Activated T-cell treated with anti-CD3 and anti-CD28 coated beads, Interleukin-2, amount 50 U/mL, for 1 hour (primary cell): ENCODE results near the gene ANKLE1.
A peak's percentile ranks its signal among the peaks of the same experiment; 100 is the strongest.
"Not testable (repeated sequence)": the region's sequence is repeated elsewhere in the genome, so short reads cannot be mapped to it uniquely, and the experiment has no call there.

Source experiments
- DNase-seq: peaks from one replicate; pipeline ENCODE4 v3.0.0-alpha.2; 2020

The ANKLE1 gene

DNA sequence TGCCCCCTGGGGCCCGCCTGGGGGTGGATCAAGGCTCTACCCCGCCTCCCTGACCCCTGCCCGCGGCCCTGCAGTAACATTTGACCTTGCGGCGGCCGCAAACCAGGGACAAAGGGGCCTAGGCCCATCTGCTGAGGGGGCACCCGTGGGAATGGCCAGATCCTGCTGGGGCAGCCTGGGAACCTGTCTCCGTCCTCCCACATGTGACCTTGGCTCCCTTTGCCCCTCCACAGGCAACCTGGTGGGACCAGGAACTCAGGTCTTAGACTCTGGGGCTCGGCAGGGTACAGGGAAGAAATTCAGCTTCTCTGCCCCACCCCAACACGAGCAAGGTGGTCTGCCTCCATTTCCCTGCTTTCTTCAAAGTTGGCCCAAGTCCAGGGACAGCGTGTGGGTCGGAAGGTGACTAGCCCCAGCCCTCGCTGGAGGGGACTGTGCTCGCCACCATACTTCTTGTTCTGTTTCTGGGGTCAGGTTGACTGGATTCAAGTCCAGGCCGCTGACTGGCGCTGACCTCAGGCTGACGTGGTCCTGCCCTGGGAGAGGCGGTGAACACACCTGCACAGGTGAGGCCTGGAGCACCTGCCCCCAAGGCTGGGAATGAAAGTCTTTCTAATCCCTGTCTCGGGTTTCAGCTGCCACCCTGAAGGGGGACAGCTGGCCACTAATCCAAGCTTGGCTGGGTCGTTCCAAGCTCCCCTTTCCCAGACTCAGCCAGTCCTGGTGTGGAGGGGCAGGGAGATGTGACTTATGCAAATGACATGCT, 33.5 kb upstream of the ANKLE1 start:
- DNase-seq = no peak

DNA sequence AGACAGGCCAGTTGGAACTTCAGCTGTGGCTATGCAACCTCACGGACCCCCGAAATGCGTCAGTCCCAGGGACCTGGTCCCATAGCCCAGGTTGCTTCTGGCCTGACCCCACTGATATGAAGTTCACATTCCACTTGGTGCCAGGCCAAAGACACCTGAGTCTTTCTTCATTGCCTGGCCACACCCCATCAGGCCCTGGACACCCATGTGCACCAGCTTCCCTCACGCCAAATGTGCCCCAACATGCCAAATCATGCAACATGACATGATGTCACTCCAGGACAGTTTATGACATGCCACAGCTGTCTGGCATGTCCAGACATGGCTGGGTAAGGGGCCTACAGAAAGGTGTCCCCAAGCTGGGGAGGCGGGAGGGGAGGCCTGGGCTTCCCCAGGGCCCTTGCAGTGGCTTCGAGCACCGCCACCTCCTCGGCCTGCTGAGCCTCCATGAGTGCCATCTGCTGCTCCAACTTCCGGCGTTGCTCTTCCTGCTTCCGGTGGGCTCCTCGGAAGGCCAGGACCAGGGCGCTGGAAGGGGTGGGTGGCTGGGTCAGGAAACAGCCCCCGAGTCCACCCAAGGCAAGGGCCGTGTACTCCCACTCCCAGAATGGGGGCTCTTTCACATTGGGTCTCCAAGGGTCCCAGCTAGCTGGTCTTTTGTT, 31.7 kb upstream of the ANKLE1 start:
- DNase-seq = no peak

DNA sequence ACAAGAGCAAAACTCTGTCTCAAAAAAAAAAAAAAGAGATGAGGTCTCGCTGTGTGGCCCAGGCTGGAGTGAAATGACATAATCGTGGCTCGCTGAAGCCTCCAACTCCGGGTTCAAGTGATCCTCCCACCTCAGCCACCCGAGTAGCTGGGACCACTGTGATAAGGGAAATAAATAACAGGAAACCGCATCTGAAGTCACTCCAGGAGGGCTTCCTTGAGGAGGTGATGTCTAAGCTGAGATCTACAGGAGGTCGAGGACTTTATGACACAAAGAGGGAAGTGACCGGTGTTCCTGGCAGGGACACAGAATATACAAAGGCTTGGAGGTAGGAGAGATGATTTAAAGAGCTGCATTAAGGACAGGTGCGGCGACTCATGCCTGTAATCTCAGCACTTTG, 27.1 kb upstream of the ANKLE1 start:
- no peak for DNase-seq

DNA sequence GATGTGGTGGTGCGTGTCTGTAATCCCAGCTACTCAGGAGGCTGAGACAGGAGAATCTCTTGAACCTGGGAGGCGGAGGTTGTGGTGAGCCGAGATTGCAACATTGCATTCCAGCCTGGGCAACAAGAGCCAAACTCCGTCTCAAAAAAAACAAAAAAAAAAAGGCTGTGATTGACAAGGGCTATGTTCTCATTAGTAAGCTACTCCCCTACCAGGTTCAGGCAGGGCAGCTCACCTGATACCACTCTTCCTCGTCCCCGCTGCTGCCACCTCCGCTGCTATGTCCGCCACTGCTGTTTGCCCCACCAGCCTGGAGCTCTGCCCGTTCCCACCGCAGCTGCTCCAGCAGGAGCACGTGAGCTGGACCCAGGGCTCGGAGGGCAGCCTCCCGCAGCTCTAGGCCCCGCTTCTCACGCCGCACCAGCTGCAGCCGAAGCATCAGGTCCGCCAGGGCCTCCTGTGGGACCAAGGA, 26.5 kb upstream of the ANKLE1 start:
- no peak for DNase-seq

DNA sequence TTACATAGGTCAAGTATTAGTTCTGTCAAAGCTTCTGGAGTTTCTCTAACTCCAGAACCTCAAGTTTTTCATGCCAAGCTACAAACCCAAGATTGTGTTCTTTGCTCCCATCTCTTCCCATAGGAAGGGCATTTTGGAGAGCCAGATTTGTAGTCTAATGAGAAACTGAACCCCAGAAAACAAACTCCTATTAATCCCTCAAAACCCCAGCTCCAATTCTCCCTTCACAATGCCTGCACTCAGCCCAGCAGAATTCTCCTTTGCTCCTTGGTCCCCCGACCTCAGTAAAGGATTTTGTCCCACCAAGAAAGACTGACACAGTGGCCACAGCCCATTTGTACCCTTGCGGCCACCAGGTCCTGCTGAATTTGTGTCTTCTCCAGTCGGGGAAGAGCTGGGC, 25.6 kb upstream of the ANKLE1 start:
- DNase-seq = no peak

DNA sequence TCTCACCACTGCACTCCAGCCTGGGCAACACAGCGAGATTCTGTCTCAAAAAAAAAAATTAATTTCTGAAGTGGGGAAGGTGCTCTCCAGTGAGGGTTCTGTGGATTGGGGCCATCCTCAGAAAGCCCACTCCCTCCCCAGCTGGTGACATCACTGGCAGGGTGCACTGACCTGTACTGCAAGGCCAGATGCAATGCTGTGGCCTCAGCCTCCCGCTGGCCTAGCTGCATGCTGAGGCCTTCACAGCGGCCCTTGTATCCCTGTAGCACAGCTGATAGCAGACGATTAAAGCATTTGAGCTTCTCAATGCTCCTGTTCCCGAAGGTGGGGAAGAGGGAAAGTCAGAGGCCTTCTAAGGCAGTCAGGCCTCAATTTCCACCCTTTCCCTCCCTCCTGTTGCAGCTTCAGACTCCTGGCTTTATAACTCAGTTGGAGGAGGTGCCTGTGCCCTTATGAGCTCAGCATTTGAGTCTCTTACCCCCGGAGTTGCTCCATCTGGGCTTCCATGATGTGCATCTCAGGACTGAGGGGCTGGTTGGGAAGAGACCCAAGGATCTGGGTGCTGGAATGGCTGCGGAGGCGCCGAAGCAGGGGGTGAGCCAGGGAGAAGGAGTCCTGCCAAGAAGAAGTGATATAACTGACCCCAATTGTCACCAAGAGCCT, 22.5 kb upstream of the ANKLE1 start:
- no peak for DNase-seq

DNA sequence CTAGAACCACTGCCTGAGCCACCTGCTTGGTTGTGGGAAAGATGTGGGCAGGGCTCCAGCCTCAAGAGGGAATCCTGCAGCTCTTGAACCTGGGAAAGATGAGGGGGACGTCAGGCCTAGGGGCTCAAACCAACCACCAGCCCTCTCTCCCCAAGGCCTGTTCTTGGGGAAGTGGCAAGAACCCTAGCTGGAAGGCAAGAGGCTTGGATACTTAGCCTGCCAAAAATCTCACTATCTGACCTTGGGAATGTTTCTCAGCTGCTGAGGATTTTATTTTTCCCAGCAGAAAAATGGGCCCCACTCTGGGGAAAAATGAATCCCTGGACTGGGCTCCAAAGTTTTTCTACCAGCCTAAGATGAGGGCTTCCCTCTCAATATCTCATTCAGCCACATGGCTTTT, 21.8 kb upstream of the ANKLE1 start:
- DNase-seq = no peak

DNA sequence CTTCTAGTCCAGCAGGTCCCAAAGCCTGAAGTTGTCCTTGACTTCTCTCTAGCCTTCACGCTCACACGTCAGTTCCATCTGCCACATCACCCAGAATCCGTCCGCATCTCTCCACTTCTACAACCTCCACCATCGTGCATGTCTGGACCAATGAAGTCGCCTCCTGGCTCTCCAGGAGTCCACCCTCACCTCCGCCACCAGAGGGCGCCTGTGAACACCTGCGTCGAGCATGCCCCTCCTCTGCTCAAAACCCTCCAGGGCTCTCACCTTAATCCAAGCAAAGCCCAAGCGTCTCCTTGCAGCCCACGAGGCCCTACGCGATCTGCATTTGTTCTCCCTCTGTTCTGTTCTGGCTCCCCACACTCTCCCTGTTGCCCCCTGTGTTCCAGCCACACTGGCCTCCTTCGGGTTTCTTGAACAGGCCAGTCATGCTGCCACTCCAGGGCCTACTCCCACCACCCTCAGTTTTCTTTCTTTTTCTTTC, 20.8 kb upstream of the ANKLE1 start:
- peak; percentile 88 for DNase-seq

DNA sequence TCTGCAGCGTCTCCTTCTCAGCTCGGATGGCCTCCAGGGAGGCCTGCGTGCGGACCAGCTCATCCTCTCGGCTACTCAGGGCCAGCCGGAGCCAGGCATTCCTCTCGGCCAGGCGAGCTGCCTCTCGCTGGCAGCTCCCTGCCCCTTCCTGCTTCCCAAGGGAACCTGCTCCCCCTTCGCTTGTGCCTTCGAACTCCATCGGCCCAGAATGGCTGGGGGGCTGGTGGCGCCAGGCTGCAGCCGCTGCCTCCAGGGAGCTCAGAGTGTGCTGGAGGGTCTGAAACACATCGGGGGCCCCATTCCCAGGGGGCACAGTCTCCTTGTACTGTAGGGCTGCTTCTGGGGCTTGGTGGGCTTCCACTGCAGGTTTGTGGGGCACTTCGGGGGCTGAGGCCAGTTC, 19.1 kb upstream of the ANKLE1 start:
- DNase-seq = no peak

DNA sequence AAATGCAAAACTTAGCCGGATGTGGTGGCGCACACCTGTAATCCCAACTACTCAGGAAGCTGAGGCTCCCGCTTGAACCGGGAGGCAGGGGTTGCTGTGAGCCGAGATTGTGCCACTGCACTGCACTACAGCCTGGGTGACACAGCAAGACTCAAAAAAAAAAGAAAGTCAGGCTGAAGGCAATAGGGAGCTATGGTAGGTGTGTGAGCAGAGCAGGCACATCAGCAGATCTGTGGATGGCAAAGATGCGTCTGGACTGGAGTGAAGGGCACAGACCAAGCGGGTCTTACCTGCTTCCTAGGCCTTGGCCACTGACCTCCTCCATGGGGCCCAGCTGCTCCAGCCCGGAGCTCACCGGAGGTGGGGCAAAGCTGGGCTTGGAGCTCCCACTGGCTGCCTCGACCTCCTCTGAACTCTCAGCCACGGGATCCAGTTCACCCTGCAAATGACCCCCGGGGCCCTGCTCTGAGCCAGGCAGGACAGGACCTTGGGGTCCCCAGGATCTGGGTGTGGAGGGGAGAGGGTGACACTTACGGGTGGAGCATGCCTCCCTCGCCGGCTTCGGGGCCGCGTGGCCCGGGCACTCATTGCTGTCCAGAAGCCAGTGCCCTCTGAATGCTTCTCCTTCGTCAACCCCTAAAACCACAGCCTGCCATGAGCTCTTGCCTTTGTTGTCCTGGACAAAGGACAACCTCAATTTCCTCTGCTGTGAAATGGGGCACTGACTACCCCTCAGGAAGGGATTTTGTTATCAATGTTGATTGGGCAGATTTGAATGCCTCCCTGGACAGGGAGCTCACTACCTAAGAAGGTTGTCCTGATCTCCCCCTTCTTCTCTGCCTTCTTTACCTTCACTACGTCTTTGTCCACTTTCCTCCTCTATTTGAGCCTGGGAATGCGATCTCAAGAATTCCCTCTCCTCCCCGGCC, 17.7 kb upstream of the ANKLE1 start:
- DNase-seq = no peak

DNA sequence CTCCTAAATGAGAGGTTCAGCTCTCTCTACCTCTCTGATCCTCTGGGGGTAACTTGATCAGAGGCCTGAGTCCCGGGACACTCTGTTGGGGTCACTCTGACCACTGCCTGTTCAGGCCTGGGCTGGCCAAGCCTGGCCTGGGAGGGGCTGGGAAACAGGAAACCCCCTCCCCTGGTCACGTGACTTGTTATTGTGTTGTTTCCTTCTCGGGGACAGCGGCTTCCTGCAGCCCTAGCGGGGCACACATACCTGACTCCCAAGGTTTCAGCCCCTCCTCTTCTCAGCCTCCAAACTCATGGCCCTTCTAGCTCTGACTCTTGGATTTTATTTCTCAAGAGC, 17.1 kb upstream of the ANKLE1 start, which contains the start of gene USHBP1:
TSS of gene USHBP1 (minus strand) at position 105 of the 339 bp plus-strand sequence. CDS start 446 bp downstream, outside the sequence.
- DNase-seq = no peak

DNA sequence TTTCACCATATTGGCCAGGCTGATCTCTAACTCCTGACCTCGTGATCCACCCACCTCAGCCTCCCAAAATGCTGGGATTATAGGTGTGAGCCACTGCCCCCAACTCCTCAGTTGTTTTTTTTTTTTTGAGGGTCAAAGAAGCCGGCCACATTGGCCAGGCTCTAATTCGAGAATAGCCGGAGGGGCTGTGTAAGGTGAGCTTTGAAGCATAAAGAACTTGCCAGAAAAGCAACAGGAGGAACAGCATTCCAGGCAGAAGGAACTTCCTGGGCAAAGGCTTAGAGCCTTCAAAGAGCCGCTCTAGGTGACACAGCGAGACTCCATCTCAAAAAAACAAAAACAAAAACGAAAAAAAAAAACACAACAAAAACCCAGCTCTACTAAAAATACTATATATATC, 15.7 kb upstream of the ANKLE1 start:
- DNase-seq = no peak

DNA sequence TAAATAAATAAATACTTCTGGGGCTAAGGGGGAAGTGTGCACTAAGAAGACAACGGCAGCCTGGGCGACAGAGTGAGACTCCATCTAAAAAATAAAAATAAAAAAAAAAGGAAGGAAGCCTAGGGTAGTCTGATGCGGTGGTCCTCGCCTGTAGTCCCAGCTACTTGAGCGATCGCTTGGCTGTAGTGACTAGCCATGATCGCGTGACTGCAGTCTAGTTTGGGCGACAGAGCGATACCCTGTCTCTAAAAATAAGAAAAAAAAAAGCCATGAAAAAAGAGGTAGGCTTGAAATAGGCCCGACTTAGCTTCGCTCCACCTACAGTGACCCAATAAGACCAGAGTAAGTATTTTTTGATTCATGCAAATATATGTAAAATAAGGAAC, 15.1 kb upstream of the ANKLE1 start:
- DNase-seq = no peak

DNA sequence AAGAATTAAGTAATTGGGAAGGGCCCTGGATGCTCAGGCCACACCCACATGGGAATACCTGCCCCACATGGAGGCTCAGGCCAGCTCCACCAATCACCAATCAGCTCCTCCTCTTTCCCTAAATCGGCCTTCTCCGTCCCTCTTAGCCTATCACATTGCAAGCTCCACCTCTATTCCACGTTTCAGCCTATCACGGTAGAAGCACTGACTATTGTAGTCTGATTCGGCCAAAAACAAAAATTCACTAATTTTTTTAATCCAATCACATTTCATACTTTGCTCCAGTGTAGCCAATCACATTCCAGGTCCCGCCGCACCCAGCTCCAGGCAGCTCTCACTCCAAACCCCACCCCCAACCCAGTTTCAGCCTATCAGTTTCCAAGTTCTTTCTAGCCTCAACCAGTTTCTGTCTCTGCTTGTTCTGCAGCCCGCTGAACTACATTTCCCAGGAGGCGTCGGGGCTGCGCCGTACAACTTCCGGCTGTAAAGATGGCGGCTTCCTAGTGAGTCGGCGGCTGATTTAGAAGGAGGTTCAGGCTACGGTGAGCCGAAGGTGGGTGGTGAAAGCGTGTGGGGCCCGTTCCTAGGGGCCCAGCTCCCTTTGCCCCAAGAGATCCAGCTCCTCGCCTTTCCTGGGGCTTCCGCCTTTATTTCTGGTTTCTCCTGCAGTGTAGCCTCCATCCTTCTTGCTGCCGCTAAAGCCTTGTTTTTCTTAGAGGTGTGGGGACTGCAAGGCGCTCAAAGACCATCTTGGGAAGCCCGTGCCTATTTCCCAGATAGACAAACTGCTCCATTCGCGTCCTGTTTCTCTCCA, 14.5 kb upstream of the ANKLE1 start, which contains the start of gene BABAM1:
TSS of gene BABAM1 (plus strand) at position 469 of the 814 bp plus-strand sequence. CDS start 1,364 bp downstream, outside the sequence.
- peak; percentile 87 for DNase-seq

DNA sequence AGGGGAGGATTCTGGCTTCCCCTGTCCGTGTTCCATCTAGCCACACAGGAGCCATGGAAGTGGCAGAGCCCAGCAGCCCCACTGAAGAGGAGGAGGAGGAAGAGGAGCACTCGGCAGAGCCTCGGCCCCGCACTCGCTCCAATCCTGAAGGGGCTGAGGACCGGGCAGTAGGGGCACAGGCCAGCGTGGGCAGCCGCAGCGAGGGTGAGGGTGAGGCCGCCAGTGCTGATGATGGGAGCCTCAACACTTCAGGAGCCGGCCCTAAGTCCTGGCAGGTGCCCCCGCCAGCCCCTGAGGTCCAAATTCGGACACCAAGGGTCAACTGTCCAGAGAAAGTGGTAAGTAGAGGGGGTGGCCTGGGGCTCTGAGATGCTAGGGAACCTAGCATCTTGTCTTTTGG, 12.9 kb upstream of the ANKLE1 start:
- no peak for DNase-seq

DNA sequence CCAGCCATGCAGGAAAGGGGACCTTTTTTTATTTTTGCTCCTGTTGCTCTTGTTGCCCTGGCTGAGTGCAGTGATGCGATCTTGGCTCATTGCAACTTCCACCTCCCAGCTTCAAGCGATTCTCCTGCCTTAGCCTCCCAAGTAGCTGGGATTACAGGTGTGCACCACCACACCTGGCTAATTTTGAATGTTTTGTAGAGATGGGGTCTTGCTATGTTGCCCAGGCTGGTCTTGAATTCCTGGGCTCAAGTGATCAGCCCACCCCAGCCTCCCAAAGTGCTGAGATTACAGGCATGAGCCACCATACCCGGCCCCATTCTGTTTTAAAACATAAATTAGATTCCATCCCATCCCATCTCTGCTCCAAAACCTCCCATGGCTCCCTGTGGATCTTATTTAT, 6.8 kb upstream of the ANKLE1 start:
- DNase-seq = not testable (repeated sequence)

DNA sequence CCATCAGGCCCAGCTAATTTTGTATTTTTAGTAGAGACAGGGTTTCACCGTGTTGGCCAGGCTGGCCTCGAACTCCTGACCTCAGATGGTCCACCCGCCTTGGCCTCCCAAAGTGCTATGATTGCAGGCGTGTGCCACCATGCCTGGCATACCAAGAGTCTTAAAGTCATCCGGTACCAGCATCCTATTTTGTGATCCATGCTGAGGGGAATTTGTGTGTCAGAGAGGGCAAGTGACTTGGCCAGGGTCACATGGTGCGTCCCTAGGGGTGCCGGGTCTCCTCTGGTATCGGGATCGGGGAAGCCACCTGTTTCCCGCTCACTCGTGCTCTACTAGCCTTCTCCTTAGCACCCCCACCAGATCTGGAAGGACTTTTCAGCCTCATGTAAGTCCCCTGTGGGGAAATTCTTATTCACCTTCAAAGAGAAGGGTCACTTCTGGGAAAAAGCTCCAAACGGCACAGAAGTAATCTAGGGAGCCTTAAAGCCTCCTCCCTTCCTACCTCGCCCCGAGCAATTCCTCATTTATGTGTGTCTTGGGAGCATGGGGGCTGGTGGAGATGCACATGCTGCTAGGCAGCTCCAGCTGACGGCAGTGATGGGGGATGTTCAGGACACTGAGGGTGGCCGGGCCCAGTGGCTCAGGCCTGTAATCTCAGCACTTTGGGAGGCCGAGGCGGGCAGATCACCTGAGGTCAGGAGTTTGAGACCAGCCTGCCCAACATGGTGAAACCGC, 6.1 kb upstream of the ANKLE1 start:
- no peak for DNase-seq

DNA sequence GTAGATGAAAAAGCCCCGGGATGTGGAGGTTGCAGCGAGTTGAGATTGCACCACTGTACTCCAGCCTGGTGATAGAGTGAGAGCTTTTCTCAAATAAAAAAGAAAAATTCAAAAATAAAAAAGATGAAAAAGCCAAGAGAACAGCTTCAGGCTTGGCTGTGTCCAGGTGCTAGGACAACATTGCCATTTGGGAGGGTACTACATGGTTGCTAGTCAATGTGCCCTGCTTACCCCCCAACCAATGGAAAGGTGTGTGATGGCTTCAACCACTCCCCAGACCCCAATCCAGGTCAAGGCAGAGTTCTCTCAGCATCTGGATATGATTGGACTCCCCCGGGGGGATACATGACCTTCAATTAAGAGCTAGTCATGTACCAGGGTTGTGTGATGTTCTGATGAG, 2.3 kb upstream of the ANKLE1 start:
- no peak for DNase-seq

DNA sequence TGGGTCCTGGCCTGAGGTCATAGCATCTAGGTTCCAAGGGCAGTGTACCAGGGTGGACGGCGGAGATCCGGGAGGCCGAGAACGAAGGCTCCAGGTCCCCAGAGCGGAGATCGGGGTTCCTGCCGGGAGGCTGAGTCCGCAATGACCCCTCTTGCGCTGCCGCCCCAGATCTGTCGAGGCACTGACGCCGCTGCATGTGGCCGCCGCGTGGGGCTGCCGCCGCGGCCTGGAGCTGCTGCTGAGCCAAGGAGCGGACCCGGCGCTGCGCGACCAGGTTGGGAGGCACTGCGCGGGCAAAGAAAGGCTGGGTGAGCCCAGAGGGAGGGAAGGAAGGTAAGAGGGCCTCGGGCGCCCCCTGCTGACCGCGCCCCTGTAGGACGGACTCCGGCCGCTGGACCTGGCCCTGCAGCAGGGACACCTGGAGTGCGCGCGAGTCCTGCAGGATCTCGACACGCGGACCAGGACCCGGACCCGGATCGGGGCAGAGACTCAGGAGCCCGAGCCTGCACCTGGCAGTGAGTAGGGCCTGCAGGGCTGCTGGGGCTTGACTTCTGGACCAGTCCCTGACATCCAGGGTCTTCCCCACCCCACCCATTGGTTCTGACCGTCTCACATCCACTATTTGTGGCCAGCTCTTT, 906 bp downstream of the ANKLE1 start:
- peak; percentile 80 for DNase-seq

DNA sequence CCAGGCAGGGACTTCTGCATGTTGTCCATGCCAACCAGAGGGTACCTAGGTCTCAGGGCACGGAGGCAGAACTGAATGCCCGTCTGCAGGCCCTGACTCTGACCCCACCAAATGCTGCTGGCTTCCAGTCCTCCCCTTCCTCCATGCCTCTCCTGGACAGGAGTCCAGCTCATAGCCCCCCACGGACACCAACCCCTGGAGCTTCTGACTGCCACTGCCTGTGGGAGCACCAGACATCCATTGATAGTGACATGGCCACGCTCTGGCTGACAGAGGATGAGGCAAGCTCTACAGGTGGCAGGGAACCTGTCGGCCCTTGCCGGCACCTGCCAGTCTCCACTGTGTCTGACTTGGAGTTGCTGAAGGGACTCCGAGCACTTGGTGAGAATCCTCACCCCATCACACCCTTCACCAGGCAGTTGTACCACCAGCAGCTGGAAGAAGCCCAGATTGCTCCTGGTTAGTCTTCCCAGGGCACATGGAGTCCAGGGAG, 1.8 kb downstream of the ANKLE1 start:
- DNase-seq = no peak
